Measurements from ENCODE around the gene HDHD5.

HDHD5 gene

DNA sequence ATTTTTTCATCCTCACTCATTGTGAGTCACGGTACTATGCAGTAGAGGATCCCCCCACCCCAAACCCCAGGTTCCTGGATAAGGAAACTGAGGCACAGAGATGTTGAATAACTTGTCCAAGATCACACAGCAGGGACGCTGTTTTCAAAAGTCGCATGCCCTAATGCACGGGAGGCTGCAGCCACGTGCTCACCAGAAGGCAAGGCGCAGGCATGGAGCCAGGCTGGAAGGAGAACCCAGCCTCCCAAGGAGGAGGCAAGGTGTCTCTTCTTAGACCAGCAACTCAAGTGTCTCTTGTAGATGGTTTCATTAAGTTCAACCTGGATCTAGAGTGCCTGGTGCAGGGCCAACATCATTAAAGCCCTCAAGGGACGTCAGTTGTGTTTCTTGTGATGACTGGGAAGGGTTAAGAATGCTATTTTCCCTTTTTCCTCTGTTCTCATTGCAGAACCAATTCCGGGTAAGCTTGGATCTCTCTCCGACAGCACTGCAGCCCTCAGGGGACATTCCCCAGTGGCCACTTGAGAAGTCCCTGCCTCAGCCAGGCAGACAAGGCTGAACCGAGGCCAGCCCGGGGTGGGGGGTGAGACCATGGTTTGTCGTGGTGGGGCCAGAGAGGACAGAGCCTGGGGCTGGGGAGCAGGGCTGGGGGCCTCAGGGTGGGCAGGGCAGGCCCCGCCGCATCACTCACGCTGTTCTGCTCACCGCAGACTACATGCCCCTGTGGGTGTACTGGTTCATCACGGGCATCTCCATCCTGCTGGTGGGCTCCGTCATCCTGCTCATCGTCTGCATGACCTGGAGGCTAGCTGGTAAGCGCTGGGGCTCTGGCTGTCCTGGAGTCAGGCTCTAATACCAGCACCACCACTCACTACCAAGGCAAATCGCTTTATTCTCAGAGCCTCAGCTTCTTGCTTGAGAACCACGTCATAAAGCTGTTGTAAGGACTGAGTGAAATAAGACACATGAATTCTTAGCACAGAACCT lies 53.6 kb downstream of the HDHD5 start:
- no peak for DNase-seq

DNA sequence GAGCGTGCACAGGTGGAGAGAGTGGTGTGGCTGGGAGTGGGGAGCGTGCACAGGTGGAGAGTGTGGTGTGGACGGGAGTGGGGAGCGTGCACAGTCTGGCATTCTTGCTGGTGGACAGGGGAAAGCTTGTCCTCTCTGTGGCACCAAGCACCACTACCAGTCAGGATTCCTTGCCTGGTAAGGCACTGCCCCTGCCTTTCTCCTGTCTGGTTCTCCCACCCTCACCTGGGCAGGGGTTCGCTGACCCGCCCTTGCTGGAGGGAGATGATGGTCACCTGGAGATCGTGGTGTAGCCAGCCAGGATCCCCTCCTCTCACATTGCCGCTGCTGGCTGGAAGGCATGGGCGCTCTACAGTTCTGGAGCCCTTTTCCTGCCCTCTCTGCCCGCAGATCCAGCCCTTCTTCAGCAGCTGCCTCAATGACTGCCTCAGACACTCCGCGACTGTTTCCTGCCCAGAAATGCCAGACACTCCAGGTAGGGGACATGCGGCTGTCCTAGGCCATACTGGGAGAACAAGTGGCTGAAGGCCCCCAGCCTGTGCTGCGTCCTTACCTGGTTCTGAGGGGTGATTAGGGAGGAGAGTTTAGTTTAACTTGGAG lies 54.6 kb downstream of the HDHD5 start:
- DNase-seq, result no peak

- DNase-seq, result no peak
These were observed 55.7 kb downstream of the HDHD5 start for GRCh38 chr22:17103351-17103750.

DNA sequence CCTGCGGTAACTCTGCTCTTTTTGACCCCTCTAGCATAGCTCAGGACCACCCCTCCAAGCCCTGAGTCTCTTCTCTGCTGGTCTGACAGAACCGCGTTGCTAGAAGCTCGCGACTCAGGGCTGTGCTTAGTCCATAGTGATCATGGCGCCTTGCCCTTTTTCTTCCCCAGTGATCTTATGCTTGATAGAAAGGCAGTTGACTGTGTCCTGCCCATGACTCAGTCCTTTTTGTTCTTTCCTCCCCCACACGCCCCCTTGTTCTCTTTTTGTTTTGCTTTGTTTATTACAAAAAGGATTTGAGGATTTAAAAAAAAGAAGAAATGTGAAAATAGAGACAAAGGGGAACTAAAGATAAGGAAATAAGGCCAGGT lies 56.8 kb downstream of the HDHD5 start:
- no peak for DNase-seq

GRCh38 chr22:17101475-17102296 lies 57.4 kb downstream of the HDHD5 start:
- DNase-seq, result no peak

DNA sequence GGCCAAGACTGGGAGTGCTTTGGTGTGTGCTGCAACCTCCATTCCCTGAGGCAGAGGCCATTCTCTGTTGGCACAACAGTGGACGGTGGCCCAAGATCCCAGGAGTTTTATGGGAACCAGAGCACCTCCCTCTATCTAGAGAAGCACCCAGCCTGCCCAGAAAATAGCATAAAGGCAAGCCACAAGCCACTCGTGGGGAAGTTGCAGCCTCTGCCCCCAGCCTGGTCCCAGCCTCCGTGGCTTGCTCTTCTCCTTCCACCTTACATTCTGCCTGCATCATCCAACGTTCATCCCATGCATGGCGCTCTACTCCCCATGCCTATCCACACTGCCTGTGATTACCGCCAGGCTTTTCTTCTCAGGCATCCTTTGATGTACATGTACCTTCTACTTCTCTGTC lies 58.5 kb downstream of the HDHD5 start:
- no peak for DNase-seq

- DNase-seq, result peak; percentile 47
These were observed 60.7 kb downstream of the HDHD5 start for GRCh38 chr22:17098379-17098819.

DNA sequence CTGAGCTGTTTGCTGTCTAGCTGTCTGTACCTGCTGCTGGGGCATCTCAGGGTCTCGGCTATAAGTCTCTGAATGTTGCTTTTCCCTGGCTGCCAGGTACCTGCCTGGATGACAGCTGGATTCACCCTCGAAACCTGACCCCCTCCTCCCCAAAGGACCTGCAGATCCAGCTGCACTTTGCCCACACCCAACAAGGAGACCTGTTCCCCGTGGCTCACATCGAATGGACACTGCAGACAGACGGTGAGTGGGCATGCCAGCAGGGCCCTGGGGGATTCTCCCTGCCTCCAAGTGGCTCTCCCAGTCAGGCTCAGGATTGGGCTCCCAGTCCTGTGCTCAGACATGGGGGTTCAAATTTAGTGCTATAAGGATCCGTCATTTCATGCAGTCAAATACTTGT lies 61.4 kb downstream of the HDHD5 start:
- no peak for DNase-seq

DNA sequence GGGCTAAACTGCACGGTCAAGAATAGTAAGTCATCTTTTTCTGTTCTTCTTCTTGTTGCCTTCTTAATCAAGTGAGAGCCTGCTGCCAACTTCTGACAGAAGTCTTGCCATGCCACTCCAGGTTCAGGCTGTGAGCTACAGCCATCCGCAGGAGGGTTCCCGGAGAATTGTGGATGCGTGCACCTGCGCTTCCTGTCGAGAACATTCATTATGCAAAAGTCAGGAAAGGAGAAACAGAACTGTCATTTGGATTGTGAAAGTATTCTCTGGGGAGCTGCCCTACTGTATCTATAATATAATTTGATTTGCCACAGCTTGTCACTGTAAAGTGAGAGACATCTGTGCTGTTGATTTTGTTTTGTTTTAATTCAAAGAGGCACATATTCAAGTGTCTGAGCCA lies 62.0 kb downstream of the HDHD5 start:
- DNase-seq, result no peak

GRCh38 chr22:17096071-17096470 lies 63.0 kb downstream of the HDHD5 start:
- no peak for DNase-seq

DNA sequence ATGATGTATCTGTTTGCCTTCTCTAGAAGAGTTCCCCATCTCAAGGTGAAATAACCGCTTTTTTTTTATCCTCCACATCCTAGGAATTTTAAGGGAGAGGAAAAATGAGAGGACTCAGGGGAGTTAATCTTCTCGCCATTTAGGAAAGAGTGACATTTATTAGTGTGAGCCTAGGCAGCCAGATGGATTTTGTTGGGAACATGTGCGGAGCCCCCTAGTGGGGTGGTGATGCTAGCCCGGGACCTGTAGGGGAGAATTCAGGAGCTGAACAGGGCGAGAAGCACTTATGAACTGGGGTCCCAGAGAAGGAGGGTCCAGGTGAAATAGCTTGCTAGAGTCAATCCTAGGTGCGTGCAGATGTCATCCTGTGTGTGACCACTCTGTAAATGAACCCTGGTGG lies 63.5 kb downstream of the HDHD5 start:
- DNase-seq, result no peak

GRCh38 chr22:17093081-17093480 lies 66.0 kb downstream of the HDHD5 start:
- DNase-seq, result no peak

- no peak for DNase-seq
These were observed 67.2 kb downstream of the HDHD5 start for GRCh38 chr22:17091851-17092250.

- DNase-seq, result no peak
These were observed 68.5 kb downstream of the HDHD5 start for GRCh38 chr22:17090550-17090949.

All from midbrain (tissue), 1 donor.